Kidney (tissue), 14 donors: Measurements from ENCODE around the gene SAMD8. TPM values are rescaled to one million over a fixed set of nuclear protein-coding genes. Genes with fewer than 3 reads are reported as not detected.
"Not testable (repeated sequence)": the region's sequence is repeated elsewhere in the genome, so short reads cannot be mapped to it uniquely, and the experiment has no call there.

Experiments
- DNase-seq, 5 donors: peaks; one replicate each; pipeline ENCODE4 v3.0.0-alpha.2; 2013 to 2020
- FAIRE-seq: peaks from 2 replicates; lab custom pipeline; 2012; peaks lifted over from hg19 to GRCh38; lab: Jason Lieb, UNC
- H3K27ac ChIP-seq, 2 donors: one replicate each; pipeline ENCODE4 v1.7.0; 2013; ENCODE audit warnings: low read depth in 2 of 2, low read length in 2 of 2, inconsistent platforms in 1 of 2
- H3K27me3 ChIP-seq: one replicate; pipeline ENCODE4 v1.7.1; 2013; ENCODE audit warnings: low read length, inconsistent platforms; ENCODE audit not compliant: control insufficient read depth, insufficient read depth
- H3K36me3 ChIP-seq, 3 donors: one replicate each; pipeline versions ENCODE4 v1.7.0 to v1.7.1; 2013; ENCODE audit warnings: low read length in 3 of 3, control low read depth in 1 of 3, inconsistent platforms in 1 of 3; ENCODE audit not compliant: insufficient read depth in 3 of 3, control insufficient read depth in 2 of 3
- H3K4me1 ChIP-seq, 3 donors: one replicate each; pipeline versions ENCODE4 v1.7.0 to v1.7.1; 2013; ENCODE audit warnings: low read length in 3 of 3, inconsistent platforms in 1 of 3, low read depth in 1 of 3; ENCODE audit not compliant: control insufficient read depth in 2 of 3, insufficient read depth in 2 of 3
- H3K4me3 ChIP-seq, 3 donors: one replicate each; pipeline versions ENCODE4 v1.7.0 to v1.8.1; 2013; ENCODE audit warnings: low read length in 3 of 3, control low read depth in 1 of 3, inconsistent platforms in 1 of 3
- H3K9ac ChIP-seq, 3 donors: one replicate each; pipeline versions ENCODE4 v1.7.0 to v1.7.1; 2013; ENCODE audit warnings: low read length in 3 of 3, control low read depth in 1 of 3, inconsistent platforms in 1 of 3
- H3K9me3 ChIP-seq, 3 donors: one replicate each; pipeline versions ENCODE4 v1.7.0 to v1.7.1; 2013; ENCODE audit warnings: low read length in 3 of 3, control low read depth in 1 of 3, inconsistent platforms in 1 of 3; ENCODE audit not compliant: control insufficient read depth in 2 of 3, insufficient read depth in 1 of 3
- intact Hi-C: fragments of 100-400 bp; cut with DNase I; formaldehyde crosslinking; loops from one replicate; pipeline ENCODE4 v1.11.1; 2022
- polyA plus RNA-seq: library from polyadenylated mRNA; stranded (reverse); fragments of 350-450 nt; fragmentation: Illumina TruSeq; extraction: RNeasy Lipid Tissue Mini Kit (QIAGEN cat#74804); gene quantifications from one replicate; pipeline ENCODE4 v1.2.3, GENCODE V29; 2014; ENCODE audit warnings: low read depth, low replicate concordance; ENCODE audit not compliant: insufficient read depth
- total RNA-seq: library from RNA; stranded (reverse); fragmentation: NEBNext Ultra II Directional; extraction: Animal tissue kit (Norgen Biotek cat#: 25700); gene quantifications from one replicate; pipeline ENCODE4 v1.2.1, GENCODE V29; 2021
- TF ChIP-seq, protein P1 (sequence below): IDR thresholded peaks from 3 replicates; pipeline ENCODE4 v1.5.1; 2012; ENCODE audit warnings: mild to moderate bottlenecking, moderate library complexity, borderline replicate concordance; ENCODE audit not compliant: insufficient read depth; ENCODE audit errors: extremely low read depth
- donor health status: control.
- donor health status: control.
- donor health status: control.
- donor health status: control.
- donor health status: control.
- donor health status: DM: yes; HTN: yes; CAD: no.
- donor health status: Normal renal cell carcinoma (clear cell type).

Gene SAMD8
- total and polyA plus RNA-seq, 2 donors from 2014 or later = 5.3 to 20.5 TPM

DNA sequence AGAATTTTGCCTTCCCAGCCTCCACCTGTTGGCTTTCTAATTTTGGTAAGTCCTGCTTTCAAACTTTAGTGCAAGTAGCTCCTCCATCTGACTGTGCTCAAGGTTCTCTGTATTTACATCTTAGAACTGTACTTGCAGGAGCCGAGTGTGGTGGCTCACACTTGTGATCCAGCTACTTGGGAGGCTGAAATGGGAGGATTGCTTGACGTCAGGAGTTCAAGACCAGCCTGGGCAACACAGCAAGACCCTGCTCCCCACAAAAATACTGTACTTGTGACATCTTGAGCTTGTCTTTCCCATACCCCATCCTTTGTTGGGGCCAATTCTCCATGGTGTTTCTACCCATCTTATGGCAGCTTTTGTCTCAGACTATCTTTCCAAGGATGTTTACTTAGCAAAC lies 94.5 kb downstream of the SAMD8 start:
- no peak for DNase-seq

GRCh38 chr10:75206638-75207037 lies 95.2 kb downstream of the SAMD8 start:
- H3K9ac ChIP-seq, DNase-seq, intact Hi-C loops, H3K4me3 ChIP-seq, H3K4me1 ChIP-seq, H3K27me3 ChIP-seq, H3K36me3 ChIP-seq, FAIRE-seq, H3K9me3 ChIP-seq, H3K27ac ChIP-seq: not testable (repeated sequence)

More for the DNA sequence above, 94.5 kb downstream of the SAMD8 start:
- FAIRE-seq = no peak
- Histone ChIP-seq H3K4me3 (no peak overlapping the region), H3K4me1 (peaks cover 0 to 4% (median 0%) of the 10 kb centered on the region in 3 donors), H3K9ac (no peak overlapping the region), H3K27ac (no peak overlapping the region), H3K36me3 (no peaks in the 10 kb centered on the region), H3K27me3 (no peaks in the 10 kb centered on the region), H3K9me3 (no peaks in the 10 kb centered on the region)
- intact Hi-C loops = no loop called here
- TF ChIP-seq, protein P1, sequence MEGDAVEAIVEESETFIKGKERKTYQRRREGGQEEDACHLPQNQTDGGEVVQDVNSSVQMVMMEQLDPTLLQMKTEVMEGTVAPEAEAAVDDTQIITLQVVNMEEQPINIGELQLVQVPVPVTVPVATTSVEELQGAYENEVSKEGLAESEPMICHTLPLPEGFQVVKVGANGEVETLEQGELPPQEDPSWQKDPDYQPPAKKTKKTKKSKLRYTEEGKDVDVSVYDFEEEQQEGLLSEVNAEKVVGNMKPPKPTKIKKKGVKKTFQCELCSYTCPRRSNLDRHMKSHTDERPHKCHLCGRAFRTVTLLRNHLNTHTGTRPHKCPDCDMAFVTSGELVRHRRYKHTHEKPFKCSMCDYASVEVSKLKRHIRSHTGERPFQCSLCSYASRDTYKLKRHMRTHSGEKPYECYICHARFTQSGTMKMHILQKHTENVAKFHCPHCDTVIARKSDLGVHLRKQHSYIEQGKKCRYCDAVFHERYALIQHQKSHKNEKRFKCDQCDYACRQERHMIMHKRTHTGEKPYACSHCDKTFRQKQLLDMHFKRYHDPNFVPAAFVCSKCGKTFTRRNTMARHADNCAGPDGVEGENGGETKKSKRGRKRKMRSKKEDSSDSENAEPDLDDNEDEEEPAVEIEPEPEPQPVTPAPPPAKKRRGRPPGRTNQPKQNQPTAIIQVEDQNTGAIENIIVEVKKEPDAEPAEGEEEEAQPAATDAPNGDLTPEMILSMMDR = no peak

DNA sequence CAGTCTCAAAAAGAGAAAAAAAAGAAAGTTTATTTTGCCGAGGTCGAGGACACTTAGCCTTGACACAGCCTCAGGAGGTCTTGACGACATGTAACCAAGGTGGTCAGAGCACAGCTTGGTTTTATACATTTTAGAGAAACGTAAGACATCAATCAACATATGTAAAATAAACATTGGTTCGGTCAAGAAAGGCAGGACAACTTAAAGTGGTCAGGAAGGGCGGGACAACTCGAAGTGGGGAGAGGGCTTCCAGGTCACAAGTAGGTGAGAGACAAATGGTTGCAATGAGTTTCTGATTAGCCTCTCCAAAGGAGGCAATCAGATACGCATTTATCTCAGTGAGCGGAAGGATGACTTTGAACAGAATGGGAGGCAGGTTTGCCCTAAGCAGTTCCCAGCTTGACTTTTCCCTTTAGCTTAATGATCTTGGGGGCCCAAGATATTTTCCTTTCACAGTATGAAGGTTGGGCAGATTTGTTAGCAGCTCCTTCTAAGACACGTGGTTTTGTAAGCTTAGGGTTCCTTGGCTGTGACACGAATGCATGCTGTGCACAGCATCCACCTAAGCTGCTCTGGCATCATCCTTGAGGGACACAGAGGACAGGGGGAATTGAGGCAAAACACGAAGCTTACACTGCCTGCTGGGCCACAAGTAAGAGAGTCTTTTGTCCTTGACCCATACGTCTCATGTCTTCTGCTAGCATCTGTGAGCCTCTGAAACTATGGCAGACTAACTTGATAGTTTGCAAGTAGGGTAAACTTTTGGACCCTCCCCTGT lies 95.8 kb downstream of the SAMD8 start:
- Histone ChIP-seq H3K9ac (no peak overlapping the region), H3K27ac (no peak overlapping the region), H3K9me3 (no peaks in the 10 kb centered on the region), H3K4me3 (no peak overlapping the region), H3K27me3 (no peaks in the 10 kb centered on the region), H3K36me3 (peaks cover 0 to under 1% (median 0%) of the 10 kb centered on the region in 3 donors), H3K4me1 (peaks cover 0 to 12% (median 8%) of the 10 kb centered on the region in 3 donors)
- TF ChIP-seq, protein P1 = no peak
- DNase-seq = no peak
- intact Hi-C loops = no loop called here
- no peak for FAIRE-seq

GRCh38 chr10:75207857-75208144 lies 96.3 kb downstream of the SAMD8 start:
- no peak overlapping the region for H3K9ac ChIP-seq
- H3K27me3 ChIP-seq = no peaks in the 10 kb centered on the region
- H3K9me3 ChIP-seq = no peaks in the 10 kb centered on the region
- H3K36me3 ChIP-seq = peaks cover 0 to 6% (median 0%) of the 10 kb centered on the region in 3 donors
- TF ChIP-seq, protein P1 = no peak
- DNase-seq = no peak
- no peak overlapping the region for H3K4me3 ChIP-seq
- intact Hi-C loops = no loop called here
- FAIRE-seq = no peak
- no peak overlapping the region for H3K27ac ChIP-seq
- peaks cover 0 to 14% (median 11%) of the 10 kb centered on the region in 3 donors for H3K4me1 ChIP-seq
